ENCODE measurements around the gene DGKD.
A peak's percentile ranks its signal among the peaks of the same experiment; 100 is the strongest.

Gene DGKD

DNA sequence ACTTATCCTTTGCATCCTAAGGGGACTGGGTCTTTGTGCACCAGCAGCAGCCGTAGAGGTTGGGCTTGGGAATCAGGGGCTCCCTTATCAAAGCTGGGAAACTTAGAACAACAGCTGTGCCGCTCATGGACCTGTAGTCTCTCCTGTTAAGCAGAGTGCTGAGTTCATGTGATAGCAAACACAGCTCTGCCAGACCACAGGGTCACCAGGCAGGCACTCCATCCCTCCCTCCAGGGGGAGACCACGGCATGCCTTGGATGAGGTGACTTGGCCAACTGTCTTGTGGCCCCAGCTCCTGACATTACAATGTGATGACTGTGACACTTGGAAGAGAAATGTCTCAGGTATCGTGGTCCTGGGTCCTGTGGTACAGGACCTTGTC is 60.0 kb downstream of the DGKD start:
- Mint-ChIP-seq H3K36me3 (ENCODE audit: low read depth) (peaks cover 67% of the 10 kb centered on the region), H3K4me3 (peak overlapping the region; percentile 32), H3K27ac (peak overlapping the region; percentile 95), H3K27me3 (no peaks in the 10 kb centered on the region), H3K4me1 (peaks cover 94% of the 10 kb centered on the region), H3K9me3 (peaks cover 25% of the 10 kb centered on the region)
- DNase-seq (no peak), ATAC-seq (no peak)

DNA sequence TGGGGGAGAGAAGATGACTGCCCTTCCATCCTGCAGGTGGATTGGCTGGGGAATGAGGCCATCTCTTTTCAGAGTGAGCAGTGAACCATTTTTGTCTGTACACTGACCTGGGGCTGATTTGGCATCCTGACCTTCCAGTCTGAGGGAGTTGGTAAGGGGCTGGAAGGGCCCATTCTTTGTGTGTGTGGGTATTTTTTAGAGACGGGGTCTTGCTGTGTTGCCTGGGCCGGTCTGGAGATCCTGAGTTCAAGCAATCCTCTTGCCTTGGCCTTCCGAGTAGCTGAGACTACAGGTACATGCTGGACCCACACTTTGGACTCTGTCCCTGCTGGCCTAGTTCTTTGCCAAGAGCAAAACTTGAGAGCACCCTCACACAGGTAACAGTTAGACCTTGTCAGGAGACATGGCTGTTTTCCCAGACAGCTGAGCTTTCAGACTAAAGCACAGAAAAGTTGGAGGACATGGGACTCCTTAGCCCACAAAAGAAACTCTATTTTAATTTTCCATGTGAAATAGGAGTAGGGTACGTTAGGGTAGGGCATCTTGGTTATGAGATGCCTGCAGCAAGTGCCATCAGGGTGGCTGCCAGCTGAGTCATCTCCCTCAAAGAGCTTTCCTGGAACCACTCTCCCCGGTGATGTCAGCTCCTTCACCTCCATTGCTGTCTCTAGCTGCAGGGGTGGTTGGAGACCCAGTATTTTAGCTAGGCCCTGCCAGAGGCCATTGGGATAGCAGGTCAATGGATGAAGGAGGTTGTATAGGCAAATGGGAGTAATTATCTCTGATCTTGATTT is 60.7 kb downstream of the DGKD start:
- Mint-ChIP-seq H3K27me3 (peaks cover 3% of the 10 kb centered on the region), H3K4me3 (peak overlapping the region; percentile 67), H3K4me1 (peaks cover 94% of the 10 kb centered on the region), H3K27ac (peak overlapping the region; percentile 95), H3K36me3 (ENCODE audit: low read depth) (peaks cover 70% of the 10 kb centered on the region), H3K9me3 (peaks cover 25% of the 10 kb centered on the region)
- ATAC-seq (peak; percentile 47), DNase-seq (peak; percentile 64)

GRCh38 chr2:233416199-233416598 is 61.9 kb downstream of the DGKD start:
- H3K4me1 Mint-ChIP-seq = peaks cover 94% of the 10 kb centered on the region
- peaks cover 3% of the 10 kb centered on the region for H3K27me3 Mint-ChIP-seq
- no peak overlapping the region for H3K4me3 Mint-ChIP-seq
- peaks cover 58% of the 10 kb centered on the region for H3K36me3 Mint-ChIP-seq (ENCODE audit: low read depth)
- peak overlapping the region; percentile 95 for H3K27ac Mint-ChIP-seq
- ATAC-seq (no peak), DNase-seq (no peak)
- H3K9me3 Mint-ChIP-seq = peaks cover 18% of the 10 kb centered on the region

DNA sequence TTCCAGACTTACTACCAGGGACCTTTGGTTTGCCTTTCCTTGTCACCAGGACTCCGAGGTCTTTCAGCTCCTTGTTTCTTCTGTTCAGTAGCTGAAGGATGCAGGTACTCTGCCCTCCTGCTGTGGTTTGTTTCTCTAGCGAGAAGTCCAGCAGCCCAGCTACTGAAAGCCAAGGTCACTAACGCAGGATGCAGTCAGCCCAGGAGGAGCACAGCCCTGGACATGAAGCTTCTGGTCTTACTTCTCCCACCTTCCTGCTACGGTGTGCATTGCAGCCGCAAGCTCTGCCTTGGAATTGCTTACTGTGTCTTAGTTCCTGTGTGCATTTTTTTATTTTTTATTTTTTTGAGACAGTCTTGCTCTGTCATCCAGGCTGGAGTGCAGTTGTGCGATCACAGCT is 62.4 kb downstream of the DGKD start:
- Mint-ChIP-seq H3K27me3 (peaks cover 3% of the 10 kb centered on the region), H3K4me1 (peaks cover 94% of the 10 kb centered on the region), H3K4me3 (no peak overlapping the region), H3K36me3 (ENCODE audit: low read depth) (peaks cover 55% of the 10 kb centered on the region), H3K27ac (peak overlapping the region; percentile 95), H3K9me3 (peaks cover 13% of the 10 kb centered on the region)
- ATAC-seq (no peak), DNase-seq (no peak)

- no peak for ATAC-seq
- H3K27ac Mint-ChIP-seq = no peak overlapping the region
These were observed 63.0 kb downstream of the DGKD start for GRCh38 chr2:233417282-233417681.

GRCh38 chr2:233418052-233418760 is 63.9 kb downstream of the DGKD start:
- Mint-ChIP-seq H3K4me1 (peaks cover 100% of the 10 kb centered on the region), H3K4me3 (peak overlapping the region; percentile 72), H3K27ac (peak overlapping the region; percentile 91), H3K36me3 (ENCODE audit: low read depth) (peaks cover 55% of the 10 kb centered on the region), H3K9me3 (peaks cover 4% of the 10 kb centered on the region), H3K27me3 (peaks cover 3% of the 10 kb centered on the region)
- ATAC-seq (no peak), DNase-seq (no peak)

More at GRCh38 chr2:233417282-233417681, 63.0 kb downstream of the DGKD start:
- Mint-ChIP-seq H3K36me3 (ENCODE audit: low read depth) (peaks cover 55% of the 10 kb centered on the region), H3K4me1 (peaks cover 98% of the 10 kb centered on the region), H3K4me3 (no peak overlapping the region), H3K9me3 (peaks cover 7% of the 10 kb centered on the region), H3K27me3 (peaks cover 3% of the 10 kb centered on the region)
- DNase-seq = no peak

- peaks cover 53% of the 10 kb centered on the region for H3K36me3 Mint-ChIP-seq (ENCODE audit: low read depth)
- ATAC-seq (peak; percentile 68), DNase-seq (peak; percentile 64)
- H3K4me1 Mint-ChIP-seq = peaks cover 100% of the 10 kb centered on the region
- H3K27ac Mint-ChIP-seq = peak overlapping the region; percentile 91
- H3K4me3 Mint-ChIP-seq = peak overlapping the region; percentile 72
- H3K27me3 Mint-ChIP-seq = peaks cover 3% of the 10 kb centered on the region
- H3K9me3 Mint-ChIP-seq = no peaks in the 10 kb centered on the region
These were observed 64.7 kb downstream of the DGKD start for GRCh38 chr2:233418761-233419546.

- no peaks in the 10 kb centered on the region for H3K9me3 Mint-ChIP-seq
- ATAC-seq = peak; percentile 29
- H3K27ac Mint-ChIP-seq = peak overlapping the region; percentile 91
- H3K4me1 Mint-ChIP-seq = peaks cover 100% of the 10 kb centered on the region
- H3K4me3 Mint-ChIP-seq = peak overlapping the region; percentile 72
- peaks cover 3% of the 10 kb centered on the region for H3K27me3 Mint-ChIP-seq
- peaks cover 53% of the 10 kb centered on the region for H3K36me3 Mint-ChIP-seq (ENCODE audit: low read depth)
- DNase-seq = peak; percentile 54
These were observed 65.5 kb downstream of the DGKD start for GRCh38 chr2:233419602-233420391.

GRCh38 chr2:233421091-233421816 is 67.0 kb downstream of the DGKD start:
- ATAC-seq (no peak), DNase-seq (no peak)
- peak overlapping the region; percentile 88 for H3K27ac Mint-ChIP-seq
- H3K4me1 Mint-ChIP-seq = peaks cover 97% of the 10 kb centered on the region
- peaks cover 3% of the 10 kb centered on the region for H3K27me3 Mint-ChIP-seq
- H3K9me3 Mint-ChIP-seq = peaks cover 3% of the 10 kb centered on the region
- peaks cover 50% of the 10 kb centered on the region for H3K36me3 Mint-ChIP-seq (ENCODE audit: low read depth)
- peak overlapping the region; percentile 72 for H3K4me3 Mint-ChIP-seq

DNA sequence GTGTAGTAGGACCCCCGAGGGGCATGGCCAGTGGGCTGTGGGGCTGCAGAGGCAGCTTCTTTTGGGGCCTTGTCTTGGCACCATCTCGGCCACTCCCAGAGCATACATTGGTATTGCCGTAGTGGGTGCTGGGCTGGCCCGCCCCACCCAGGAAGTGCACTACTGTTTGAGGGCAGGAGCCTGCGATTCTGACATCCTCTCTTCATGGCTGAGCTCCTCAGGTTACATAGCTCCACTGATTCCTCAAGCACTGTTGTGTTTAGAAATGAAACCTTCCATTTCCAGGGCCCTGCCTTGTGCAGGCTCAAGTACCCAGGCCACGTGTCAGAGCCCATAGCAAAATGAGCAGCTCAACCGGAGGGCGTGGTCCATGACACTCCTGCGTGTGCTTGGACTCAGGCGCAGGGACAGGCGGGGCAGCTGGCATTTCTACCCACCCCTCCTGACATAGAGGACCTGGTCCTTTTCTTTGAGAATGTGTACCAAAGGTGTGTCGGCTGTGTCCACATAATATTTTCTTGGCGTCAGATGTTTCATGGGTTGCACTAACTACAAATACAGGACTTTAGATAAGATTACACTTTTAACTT is 67.9 kb downstream of the DGKD start:
- Mint-ChIP-seq H3K36me3 (ENCODE audit: low read depth) (peaks cover 55% of the 10 kb centered on the region), H3K4me3 (peak overlapping the region; percentile 72), H3K9me3 (peaks cover 11% of the 10 kb centered on the region), H3K27me3 (peaks cover 3% of the 10 kb centered on the region), H3K27ac (peak overlapping the region; percentile 88), H3K4me1 (peaks cover 97% of the 10 kb centered on the region)
- DNase-seq = peak; percentile 61
- peak; percentile 37 for ATAC-seq

DNA sequence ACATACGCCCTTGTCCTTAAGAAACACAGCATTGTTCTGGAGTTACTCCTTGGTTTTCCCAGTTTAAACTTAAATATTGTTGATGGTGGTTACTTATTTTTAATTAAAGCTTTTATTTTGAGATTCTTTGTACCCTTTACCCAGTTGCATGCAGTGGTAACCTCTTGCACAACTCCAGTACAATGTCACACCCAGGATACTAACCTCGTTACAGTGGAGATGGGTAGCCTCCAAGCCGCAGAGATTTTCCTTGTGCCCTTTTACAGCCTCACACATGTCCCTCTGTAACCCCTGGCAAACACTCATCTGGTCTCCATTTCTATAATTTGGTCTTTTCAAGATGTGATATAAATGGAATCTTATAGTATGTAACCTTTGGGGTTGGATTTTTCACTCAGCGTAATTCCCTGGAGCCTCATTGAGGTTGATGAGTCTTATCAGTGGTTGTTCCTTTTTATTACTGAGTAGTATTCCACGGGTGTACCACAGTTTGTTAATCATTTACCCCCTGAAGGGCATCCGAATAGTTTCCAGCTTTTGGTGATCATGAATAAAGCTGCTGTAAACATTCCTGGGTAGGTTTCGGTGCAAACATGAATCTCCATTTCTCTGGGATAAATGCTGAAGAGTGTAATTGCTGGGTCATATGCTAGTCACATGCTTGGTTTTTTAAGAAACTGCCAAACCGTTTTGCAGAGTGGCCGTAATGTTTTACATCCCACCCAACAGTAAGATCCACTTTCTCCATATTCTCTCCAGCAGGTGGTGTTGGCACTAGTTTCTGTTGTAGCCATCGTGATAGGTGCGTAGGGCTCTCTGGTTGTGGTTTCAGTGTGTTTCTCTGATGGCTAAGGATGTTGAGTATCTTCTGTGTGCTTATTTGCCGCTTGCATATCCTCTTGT is 68.6 kb downstream of the DGKD start:
- H3K4me1 Mint-ChIP-seq = peaks cover 97% of the 10 kb centered on the region
- peak overlapping the region; percentile 72 for H3K4me3 Mint-ChIP-seq
- no peak for DNase-seq

DNA sequence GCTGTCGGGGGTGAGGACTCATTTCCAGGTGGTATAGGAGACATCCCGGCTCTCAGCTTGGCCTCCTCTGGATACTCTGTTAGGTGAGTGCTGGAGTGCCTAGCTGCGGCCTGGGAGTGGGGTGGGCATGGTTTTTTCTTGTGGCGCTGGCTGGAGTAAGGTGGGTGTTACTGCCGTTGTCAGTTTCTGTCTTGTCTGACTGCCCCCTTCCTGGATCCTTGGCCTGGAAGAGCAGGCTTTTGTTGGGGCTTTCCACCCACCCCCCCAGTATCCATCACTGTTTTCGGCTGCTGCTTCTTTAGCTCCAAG is 69.2 kb downstream of the DGKD start:
- ATAC-seq (no peak), DNase-seq (no peak)
- Mint-ChIP-seq H3K4me3 (no peak overlapping the region), H3K36me3 (ENCODE audit: low read depth) (peaks cover 54% of the 10 kb centered on the region), H3K27ac (peak overlapping the region; percentile 88), H3K4me1 (peaks cover 97% of the 10 kb centered on the region), H3K27me3 (peaks cover 3% of the 10 kb centered on the region), H3K9me3 (peaks cover 11% of the 10 kb centered on the region)

More for the DNA sequence above, 68.6 kb downstream of the DGKD start:
- H3K27ac Mint-ChIP-seq = peak overlapping the region; percentile 88
- ATAC-seq = peak; percentile 5
- peaks cover 3% of the 10 kb centered on the region for H3K27me3 Mint-ChIP-seq
- H3K36me3 Mint-ChIP-seq (ENCODE audit: low read depth) = peaks cover 53% of the 10 kb centered on the region
- H3K9me3 Mint-ChIP-seq = peaks cover 11% of the 10 kb centered on the region
